WTC11 (cell line): ENCODE data around the gene APOA1. TPM values are rescaled to one million over a fixed set of nuclear protein-coding genes. Genes with fewer than 3 reads are reported as not detected.

Experiments
- ATAC-seq: fragments of 200-7000 bp; cut with Tn5 transposase; 2 replicates; pipeline ENCODE4 v1.10.0; 2021; ENCODE audit warnings: mild to moderate bottlenecking, moderate library complexity
- CTCF ChIA-PET: fragments of 300-600 bp; sonication (Branson Sonifier 250); formaldehyde crosslinking; loops from one replicate; lab custom pipeline; 2021; ENCODE audit warnings: antibody characterized with exemption; lab: Charles Lee
- POLR2A ChIA-PET: fragments of 350-600 bp; sonication (Branson Sonifier 250); formaldehyde crosslinking; loops from one replicate; lab custom pipeline; 2021; ENCODE audit warnings: antibody characterized with exemption; lab: Charles Lee
- DNase-seq: peaks from one replicate; pipeline ENCODE4 v3.0.0; 2021; ENCODE audit warnings: low spot score
- H3K27ac Mint-ChIP-seq: 2 replicates; pipeline ENCODE4 v1.8.0; 2021; ENCODE audit warnings: mixed read lengths
- H3K27me3 Mint-ChIP-seq: 2 replicates; pipeline ENCODE4 v1.8.0; 2021; ENCODE audit warnings: low read depth, mild to moderate bottlenecking, moderate library complexity, mixed read lengths
- H3K36me3 Mint-ChIP-seq: 2 replicates; pipeline ENCODE4 v1.8.0; 2021; ENCODE audit warnings: mixed read lengths
- H3K4me1 Mint-ChIP-seq: 2 replicates; pipeline ENCODE4 v1.8.0; 2022; ENCODE audit warnings: mixed read lengths
- H3K4me3 Mint-ChIP-seq: 2 replicates; pipeline ENCODE4 v1.8.0; 2021; ENCODE audit warnings: mild to moderate bottlenecking, moderate library complexity, mixed read lengths
- H3K9me3 Mint-ChIP-seq: 2 replicates; pipeline ENCODE4 v1.8.0; 2021; ENCODE audit warnings: mixed read lengths
- ATF2 ChIP-seq: sonication (generic); formaldehyde crosslinking; IDR thresholded peaks from 2 replicates; pipeline ENCODE4 v1.8.1; 2022; ENCODE audit warnings: low read depth, missing genetic modification reagents, borderline replicate concordance
- ATF3 ChIP-seq: sonication (generic); formaldehyde crosslinking; conservative IDR thresholded peaks from 2 replicates; pipeline ENCODE4 v1.8.1; 2022; ENCODE audit warnings: mild to moderate bottlenecking, missing genetic modification reagents
- ATF6 ChIP-seq: sonication (generic); formaldehyde crosslinking; IDR thresholded peaks from 2 replicates; pipeline ENCODE4 v1.8.1; 2023; ENCODE audit warnings: mild to moderate bottlenecking, missing genetic modification reagents
- CTCF ChIP-seq: fragments of 200-600 bp; IDR thresholded peaks from 2 replicates; pipeline ENCODE4 v1.8.0; 2022; ENCODE audit warnings: antibody characterized with exemption
- ELF4 ChIP-seq: sonication (generic); formaldehyde crosslinking; IDR thresholded peaks from 2 replicates; pipeline ENCODE4 v1.8.1; 2022; ENCODE audit warnings: low read depth, mild to moderate bottlenecking, moderate library complexity, missing genetic modification reagents
- GABPB1 ChIP-seq: sonication (generic); formaldehyde crosslinking; IDR thresholded peaks from 2 replicates; pipeline ENCODE4 v1.8.1; 2023; ENCODE audit warnings: mild to moderate bottlenecking, missing genetic modification reagents
- HMGXB4 ChIP-seq: sonication (generic); formaldehyde crosslinking; IDR thresholded peaks from 2 replicates; pipeline ENCODE4 v1.8.1; 2023; ENCODE audit warnings: mild to moderate bottlenecking, moderate library complexity, missing genetic modification reagents
- SOX15 ChIP-seq: fragments of 250-450 bp; sonication (Bioruptor Pico); IDR thresholded peaks from 2 replicates; pipeline ENCODE4 v1.9.0; 2021; ENCODE audit warnings: mild to moderate bottlenecking
- TEAD4 ChIP-seq: sonication (generic); formaldehyde crosslinking; IDR thresholded peaks from 2 replicates; pipeline ENCODE4 v1.8.0; 2022; ENCODE audit warnings: mild to moderate bottlenecking, missing genetic modification reagents
- ZBTB21 ChIP-seq: sonication (generic); formaldehyde crosslinking; IDR thresholded peaks from 2 replicates; pipeline ENCODE4 v1.8.1; 2023; ENCODE audit warnings: mild to moderate bottlenecking, missing genetic modification reagents, borderline replicate concordance
- ZNF121 ChIP-seq: sonication (generic); formaldehyde crosslinking; IDR thresholded peaks from 2 replicates; pipeline ENCODE4 v1.8.0; 2023; ENCODE audit warnings: missing genetic modification reagents
- ZNF263 ChIP-seq: sonication (generic); formaldehyde crosslinking; IDR thresholded peaks from 2 replicates; pipeline ENCODE4 v1.8.1; 2022; ENCODE audit warnings: low read depth, mild to moderate bottlenecking, moderate library complexity, missing genetic modification reagents
- ZNF281 ChIP-seq: sonication (generic); formaldehyde crosslinking; IDR thresholded peaks from 2 replicates; pipeline ENCODE4 v1.8.0; 2023; ENCODE audit warnings: mild to moderate bottlenecking, missing genetic modification reagents
- ZNF416 ChIP-seq: fragments of 250-450 bp; sonication (Bioruptor Pico); IDR thresholded peaks from 2 replicates; pipeline ENCODE4 v1.9.0; 2021; ENCODE audit warnings: mild to moderate bottlenecking, inconsistent platforms
- ZNF512 ChIP-seq: sonication (generic); formaldehyde crosslinking; IDR thresholded peaks from 2 replicates; pipeline ENCODE4 v1.8.1; 2022; ENCODE audit warnings: missing genetic modification reagents, borderline replicate concordance
- ZNF532 ChIP-seq: fragments of 250-450 bp; sonication (Bioruptor Pico); IDR thresholded peaks from 2 replicates; pipeline ENCODE4 v1.9.0; 2021; ENCODE audit warnings: mild to moderate bottlenecking, borderline replicate concordance
- ZNF671 ChIP-seq: fragments of 250-450 bp; sonication (Bioruptor Pico); IDR thresholded peaks from 2 replicates; pipeline ENCODE4 v1.8.0; 2021; ENCODE audit warnings: mild to moderate bottlenecking
- ZSCAN18 ChIP-seq: fragments of 250-450 bp; sonication (Bioruptor Pico); IDR thresholded peaks from 2 replicates; pipeline ENCODE4 v2.1.2; 2022; ENCODE audit warnings: mild to moderate bottlenecking, moderate library complexity
- total RNA-seq: library from RNA; stranded (reverse); gene quantifications from 3 replicates; pipeline ENCODE4 v1.2.3, GENCODE V29; 2021

Gene APOA1
- total RNA-seq, 1 experiment from 2014 or later = 2.1 TPM

GRCh38 chr11:116873381-116873780 lies 36.0 kb upstream of the APOA1 start (continued):
- TF ChIP-seq ZNF281 (CRISPR knock-in tag) (no peak), ZSCAN18 (CRISPR knock-in tag) (no peak), ZNF416 (no peak), ZNF532 (no peak), ZNF263 (CRISPR knock-in tag) (no peak), GABPB1 (no peak), ZBTB21 (CRISPR knock-in tag) (no peak), ATF6 (CRISPR knock-in tag) (no peak), ZNF512 (CRISPR knock-in tag) (no peak)

- no peak for ATAC-seq
- POLR2A ChIA-PET = no interaction called here
- no peak for TF ChIP-seq HMGXB4
- no peak for TF ChIP-seq TEAD4 (CRISPR knock-in tag)
- TF ChIP-seq CTCF = no peak
- TF ChIP-seq ATF2 (CRISPR knock-in tag) = no peak
- TF ChIP-seq ZNF671 (CRISPR knock-in tag) = no peak
- no peak for TF ChIP-seq SOX15 (CRISPR knock-in tag)
- TF ChIP-seq ZNF121 (CRISPR knock-in tag) = no peak
- no peak for TF ChIP-seq ATF3 (CRISPR knock-in tag)
- TF ChIP-seq ELF4 (CRISPR knock-in tag) = no peak
Observed at GRCh38 chr11:116871248-116871647, 33.8 kb upstream of the APOA1 start.

More at GRCh38 chr11:116871248-116871647, 33.8 kb upstream of the APOA1 start:
- no peak overlapping the region for H3K27ac Mint-ChIP-seq
- CTCF ChIA-PET = interaction anchor here (1.6 kb wide), 1 partner anchor 267 kb away, joined by 8 read pairs; no protein-coding TSS in a partner anchor
- no peak for DNase-seq
- no peaks in the 10 kb centered on the region for H3K27me3 Mint-ChIP-seq
- peaks cover 51% of the 10 kb centered on the region for H3K36me3 Mint-ChIP-seq
- H3K4me1 Mint-ChIP-seq = no peaks in the 10 kb centered on the region
- no peaks in the 10 kb centered on the region for H3K9me3 Mint-ChIP-seq
- H3K4me3 Mint-ChIP-seq = no peak overlapping the region
